ENCODE measurements around the gene DPP7. TPM values are rescaled to one million over a fixed set of nuclear protein-coding genes. Genes with fewer than 3 reads are reported as not detected.
"Not testable (repeated sequence)": the region's sequence is repeated elsewhere in the genome, so short reads cannot be mapped to it uniquely, and the experiment has no call there.

The DPP7 gene
- total RNA-seq, 1 experiment from 2014 or later: 34.8 TPM

DNA sequence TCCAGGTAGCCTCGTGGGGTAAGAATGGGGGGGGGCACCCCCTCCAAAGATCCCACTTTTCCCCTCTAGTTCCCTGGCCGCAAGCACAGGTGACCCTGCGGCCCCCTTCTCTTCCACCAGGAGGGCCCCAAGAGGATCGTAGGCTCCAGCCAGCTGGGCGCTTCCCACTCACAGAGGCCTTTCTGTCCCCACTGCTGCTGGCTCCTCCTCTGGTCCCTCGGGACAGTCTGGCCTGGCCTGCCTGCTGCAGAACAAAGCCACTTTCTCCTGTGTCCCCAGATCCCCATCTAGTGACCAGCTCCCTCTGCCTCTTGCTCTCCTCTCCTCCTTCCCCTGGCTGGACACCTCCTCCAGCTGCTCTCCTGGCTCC lies 43.6 kb downstream of the DPP7 start:
- DNase-seq (ENCODE audit: low spot score): peak; percentile 36

DNA sequence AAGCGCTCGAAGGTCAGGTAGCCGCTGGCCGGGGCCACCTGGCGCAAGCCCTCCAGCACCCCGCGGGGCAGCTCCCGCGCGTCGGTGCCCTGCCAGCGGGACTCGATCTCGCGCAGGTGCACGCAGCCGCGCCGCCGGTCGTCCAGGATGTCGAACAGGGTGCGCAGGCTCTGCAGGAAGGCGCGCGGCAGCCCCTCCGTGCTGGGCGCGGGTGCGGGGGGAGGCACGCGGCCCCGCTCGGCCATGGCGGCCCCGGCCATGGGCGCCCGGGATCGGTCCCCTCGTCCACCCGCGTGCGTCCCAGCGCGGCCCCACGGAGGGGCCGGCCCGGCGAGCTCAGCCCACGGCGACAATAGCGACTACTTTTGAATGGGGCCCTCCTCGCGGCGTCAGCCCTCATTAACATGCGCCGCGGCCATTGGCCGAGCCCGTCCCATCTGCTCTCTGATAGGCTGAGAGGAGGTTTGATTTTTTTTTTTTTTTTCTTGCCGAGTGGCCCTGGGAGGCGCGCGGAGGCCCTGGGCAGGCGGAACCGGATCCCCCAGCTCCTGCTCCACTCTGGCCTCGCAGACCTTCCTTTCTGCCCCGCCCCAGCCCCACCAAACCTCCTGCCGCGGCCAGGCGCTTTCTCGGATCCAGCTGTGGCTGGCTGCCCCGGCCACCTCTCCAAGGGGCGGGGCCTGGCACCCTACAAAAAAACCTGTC lies 44.2 kb downstream of the DPP7 start, which contains the start of gene SAPCD2:
SAPCD2 (minus strand) TSS at position 357 of the 705 bp plus-strand sequence; CDS start at position 260, 97 bp downstream.
- peak; percentile 87 for DNase-seq (ENCODE audit: low spot score)

DNA sequence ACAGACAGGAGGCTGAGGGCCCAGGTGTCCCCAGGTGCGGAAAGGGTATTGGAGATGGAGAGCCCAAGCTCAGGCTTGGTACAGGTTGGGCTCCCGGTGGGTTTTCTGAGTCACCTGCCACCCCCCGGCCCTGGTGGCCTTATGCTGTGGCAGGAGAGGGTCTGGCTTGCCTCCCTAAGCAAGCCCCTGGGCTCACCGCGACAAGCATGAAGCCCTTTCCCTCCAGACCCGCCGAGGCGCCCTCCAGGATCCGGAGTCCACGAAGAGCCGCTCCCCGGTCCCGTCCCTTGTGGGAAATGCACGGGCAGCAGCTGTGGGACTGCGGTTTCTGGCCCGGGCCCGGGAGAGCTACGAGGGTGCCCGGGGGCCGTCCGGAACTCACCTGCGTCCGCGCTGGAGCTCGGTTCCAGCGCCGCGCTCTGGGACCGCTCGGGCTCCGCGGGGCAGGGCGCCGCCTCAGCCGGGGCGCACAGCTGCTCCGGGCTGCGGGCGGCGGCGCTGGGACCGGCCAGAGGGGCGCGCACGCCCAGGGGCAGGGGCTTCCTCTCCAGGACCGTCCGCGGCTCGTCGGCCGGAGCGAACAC lies 44.9 kb downstream of the DPP7 start:
- no peak for DNase-seq (ENCODE audit: low spot score)

DNA sequence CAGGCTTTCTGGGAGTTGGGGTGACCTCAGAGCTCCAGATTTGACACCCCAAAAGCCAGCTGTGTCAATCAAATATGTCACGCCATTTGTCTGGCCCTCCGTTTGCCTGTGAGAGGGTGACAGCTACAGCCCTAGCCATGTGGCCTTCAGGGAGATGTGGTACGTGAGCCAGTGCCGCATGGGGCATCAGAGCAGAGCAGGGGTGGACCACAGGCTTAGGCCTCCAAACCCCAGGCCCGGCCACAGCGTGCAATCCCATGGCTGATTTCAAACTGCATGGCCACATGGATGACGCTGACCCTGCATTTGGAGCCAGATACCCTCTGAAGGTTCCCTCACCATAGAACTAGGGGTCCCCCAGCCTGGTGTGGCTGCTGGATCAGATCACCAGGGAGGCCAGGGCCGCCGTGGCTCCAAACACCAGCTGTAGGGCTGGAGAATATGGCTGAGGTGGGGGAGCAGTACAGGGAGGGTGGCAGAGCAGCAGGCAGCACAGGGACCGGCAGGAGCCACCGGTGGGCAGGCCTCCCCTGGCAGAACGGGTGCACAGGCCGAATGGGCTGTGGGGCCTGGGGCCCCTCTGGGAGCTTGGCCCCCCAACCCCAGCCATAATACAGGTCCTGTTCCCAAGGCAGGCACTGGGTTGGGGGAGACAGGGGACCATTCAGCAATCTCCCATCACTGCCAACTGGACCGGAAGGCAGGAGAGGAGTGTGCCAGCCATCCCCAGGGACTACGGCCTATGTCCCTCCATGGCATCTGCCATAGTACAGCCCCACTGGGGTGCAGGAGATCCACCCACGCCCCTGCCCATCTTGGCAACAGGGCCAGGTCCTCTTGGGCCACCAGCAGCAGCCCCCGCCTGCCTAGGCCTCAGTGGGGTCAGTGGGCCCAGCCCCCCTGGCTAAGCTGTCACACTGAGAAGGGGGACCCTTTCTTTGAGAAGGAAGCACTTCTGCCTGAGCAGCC lies 45.7 kb downstream of the DPP7 start:
- DNase-seq (ENCODE audit: low spot score): no peak

DNA sequence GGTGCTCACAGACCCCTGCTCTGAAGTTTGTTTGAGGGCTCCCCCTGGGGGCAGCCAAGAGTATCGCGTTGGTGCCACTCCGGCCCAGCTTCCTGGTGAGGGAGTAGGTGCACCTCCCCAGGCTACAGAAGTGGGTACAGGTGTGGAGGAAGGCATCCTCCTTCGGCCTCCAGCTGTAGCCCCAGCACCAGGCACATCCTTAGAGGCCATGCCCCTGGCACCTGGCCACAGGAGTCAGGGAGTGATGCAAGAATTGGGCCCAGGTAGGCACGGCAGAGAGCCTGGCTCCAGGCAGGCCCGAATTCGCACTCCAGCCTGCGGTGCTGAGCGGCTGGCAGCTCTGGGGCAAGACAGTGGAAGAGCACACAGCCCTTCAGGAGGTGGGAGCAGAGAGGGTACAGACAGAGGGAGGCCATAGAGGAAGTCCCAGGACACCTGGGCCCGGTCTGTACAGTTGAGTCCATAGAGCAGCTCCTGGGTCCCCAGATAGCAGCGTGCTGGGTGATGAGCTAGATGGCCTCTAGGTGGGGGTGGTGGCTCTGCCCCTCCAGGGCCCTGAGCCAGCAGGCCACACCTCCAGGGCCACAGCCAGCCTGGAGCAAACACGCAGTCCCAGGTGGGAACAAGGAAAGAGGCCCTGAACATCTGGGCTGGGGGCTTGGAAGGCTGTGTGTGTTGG lies 46.5 kb downstream of the DPP7 start:
- peak; percentile 58 for DNase-seq (ENCODE audit: low spot score)

DNA sequence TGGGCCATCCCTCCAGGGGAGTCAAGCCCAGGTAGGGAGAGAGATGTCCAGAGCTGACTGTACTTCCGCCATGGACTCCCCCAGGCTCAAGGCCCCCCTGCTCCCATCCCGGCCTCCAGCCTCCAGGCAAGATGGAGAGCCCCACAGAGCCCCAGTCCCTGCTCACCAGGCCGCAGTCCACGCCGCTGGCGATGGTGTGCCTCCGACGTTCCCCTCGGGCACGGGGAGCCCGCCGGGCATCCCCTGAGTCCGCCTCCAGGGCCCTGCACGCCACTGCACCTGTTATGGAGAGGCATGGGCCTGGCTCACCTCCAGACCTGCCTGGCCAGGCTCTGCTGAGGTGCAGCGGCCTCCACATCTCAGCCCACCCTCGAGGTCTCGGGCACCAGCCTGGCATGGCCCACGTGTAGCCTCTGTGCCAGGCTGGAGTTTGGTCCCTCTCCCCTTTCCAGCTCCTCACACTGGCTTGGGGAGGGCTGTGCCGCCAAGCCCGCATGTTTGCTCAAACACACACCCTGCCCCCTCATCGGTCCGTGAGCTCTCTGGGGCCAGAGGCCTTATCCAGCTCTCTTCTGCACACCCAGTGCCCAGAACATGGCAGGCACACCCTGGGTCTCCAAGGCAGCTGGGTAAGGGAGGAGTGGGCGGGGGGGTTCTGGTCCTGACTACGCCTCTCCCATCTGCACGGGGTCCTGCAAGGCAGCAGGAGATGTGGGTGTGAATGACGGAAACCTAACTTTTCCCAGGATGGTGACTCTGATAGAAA lies 48.3 kb downstream of the DPP7 start:
- no peak for DNase-seq (ENCODE audit: low spot score)

DNA sequence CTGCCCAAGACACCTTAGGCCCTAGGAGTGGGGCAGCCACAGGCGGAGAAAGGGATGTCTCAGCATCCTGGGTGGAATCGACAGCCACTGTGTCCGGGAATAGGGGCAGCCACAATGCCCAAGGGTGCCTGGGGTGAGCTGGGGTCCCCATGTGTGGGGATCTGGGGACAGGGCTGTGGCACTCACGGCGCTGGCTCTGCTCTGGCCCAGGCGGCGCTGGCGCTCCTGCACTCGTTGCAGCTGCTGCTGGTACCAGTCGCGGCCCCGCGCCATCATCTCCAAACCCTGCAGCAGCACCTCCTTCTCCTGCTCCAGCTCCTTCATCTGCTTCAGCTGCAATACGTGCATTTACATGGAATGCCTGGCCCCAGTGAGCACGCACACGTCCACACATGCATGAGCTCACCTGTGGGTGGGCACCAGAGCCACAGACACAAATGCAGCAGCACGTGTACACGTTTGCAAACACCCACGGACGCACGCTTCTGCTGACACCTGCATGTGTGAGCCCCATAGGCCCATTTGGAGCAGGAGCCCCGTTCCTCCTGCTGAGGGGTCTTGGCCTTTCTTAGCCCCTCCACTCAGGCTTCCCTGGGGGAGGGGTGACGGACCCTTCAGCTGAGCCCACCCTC lies 49.1 kb downstream of the DPP7 start:
- no peak for DNase-seq (ENCODE audit: low spot score)

DNA sequence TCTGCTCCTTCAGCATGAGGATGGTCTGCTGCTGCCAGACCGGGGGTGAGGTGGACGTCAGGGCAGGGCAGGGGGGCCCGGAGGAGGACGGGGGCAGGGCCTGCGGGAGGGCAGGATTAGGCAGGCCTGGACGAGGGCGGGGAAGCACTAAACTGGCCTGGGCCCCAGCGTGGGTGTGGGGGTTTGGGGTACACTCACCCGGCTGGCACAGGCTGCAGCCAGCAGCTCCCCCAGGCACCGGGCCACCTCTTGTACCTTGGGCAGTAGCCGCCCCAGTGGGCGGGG lies 49.7 kb downstream of the DPP7 start:
- DNase-seq (ENCODE audit: low spot score): no peak

DNA sequence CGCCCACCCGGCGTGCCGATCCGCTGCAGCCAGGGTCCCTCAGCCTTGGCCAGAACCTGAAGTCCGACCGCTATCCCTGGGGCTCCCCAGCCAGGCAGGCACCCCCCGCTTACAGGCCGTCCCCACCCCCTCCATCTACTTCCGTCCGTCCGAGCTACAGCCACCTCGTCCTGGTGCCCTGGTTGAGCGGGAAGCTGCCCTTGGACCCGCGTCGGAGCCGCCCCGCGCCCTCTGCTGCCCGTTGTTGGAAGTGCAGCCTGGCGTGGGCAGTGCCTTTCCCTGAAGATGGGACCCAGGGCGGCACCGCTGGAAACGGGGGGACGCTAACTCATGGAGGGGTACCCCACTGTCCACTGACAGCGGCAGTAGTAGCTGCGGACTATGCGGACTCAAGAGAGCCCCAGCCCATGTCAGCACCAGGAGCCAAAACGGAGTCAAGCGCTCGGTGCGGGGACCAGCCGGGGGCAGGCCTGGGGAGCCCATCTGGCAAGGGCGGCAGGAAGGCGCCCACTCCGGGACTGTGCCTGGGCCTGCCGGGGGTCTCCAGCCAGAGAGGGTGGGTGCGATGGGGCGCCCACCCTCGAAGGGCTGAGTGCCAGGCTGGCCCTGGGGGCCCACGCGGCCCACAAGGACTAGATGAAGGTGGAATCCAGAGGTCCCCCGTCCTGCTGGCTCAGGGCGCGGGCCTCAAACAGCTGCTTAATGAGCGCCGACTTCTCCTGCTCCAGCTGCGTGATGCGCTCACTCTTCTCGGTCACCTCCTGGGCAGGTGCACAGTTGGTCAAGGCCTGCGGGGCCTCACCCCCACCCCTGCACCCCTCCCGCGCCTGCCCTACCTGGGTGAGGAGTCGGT lies 50.3 kb downstream of the DPP7 start:
- DNase-seq (ENCODE audit: low spot score): peak; percentile 43

DNA sequence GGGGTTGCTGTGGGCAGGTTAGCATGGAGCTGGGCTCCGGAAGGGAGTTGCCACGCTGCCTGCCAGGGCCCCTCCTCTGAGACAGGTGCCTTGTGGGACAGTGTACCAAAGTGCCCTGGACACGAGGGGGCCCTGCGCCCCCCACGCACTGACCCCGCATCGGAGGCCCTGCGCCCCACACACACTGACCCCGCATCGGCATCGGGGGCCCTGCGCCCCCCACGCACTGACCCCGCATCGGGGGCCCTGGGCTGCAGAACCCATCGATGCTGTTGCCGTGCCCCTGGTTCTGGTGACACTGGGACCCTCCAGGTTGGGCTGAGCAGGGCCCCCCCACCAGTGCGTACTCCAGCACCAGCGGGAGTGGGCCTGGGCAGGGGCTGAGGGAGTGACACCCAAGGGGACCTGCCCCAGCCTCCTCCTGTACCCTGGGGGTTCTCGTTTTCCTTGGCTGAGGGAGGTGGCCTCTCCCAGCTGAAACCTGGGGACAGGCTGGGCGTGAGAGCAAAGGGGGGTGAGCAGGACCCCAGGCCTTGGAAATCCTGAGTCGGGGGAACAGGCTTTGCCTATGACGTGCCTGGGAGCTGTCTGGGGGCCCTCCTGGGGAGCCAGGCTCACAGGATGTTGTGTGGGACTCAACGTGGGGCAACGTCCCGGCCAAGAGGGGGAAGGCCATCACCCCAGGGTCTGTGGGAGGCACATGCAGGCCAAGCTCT lies 51.1 kb downstream of the DPP7 start:
- DNase-seq (ENCODE audit: low spot score): no peak

DNA sequence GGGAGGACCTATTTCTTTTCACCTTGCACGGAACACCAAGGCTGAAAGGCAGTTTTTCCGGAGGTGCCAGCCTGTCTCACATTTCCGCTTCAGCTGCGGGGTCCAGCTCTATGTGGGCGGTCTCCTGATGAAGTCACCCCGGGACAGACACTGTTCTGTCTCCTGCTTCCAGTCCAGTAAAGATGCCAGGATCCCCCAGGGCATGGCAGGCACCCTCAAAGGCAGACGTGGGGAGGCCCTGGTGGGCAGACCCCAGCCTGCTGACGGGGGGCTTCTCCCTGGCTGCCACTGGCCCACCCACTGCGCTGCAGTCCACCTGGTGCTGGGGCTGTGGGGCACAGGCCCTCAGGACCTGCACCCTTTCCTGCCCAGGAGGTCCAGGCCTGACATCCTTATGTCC lies 51.7 kb downstream of the DPP7 start:
- DNase-seq (ENCODE audit: low spot score): not testable (repeated sequence)

DNA sequence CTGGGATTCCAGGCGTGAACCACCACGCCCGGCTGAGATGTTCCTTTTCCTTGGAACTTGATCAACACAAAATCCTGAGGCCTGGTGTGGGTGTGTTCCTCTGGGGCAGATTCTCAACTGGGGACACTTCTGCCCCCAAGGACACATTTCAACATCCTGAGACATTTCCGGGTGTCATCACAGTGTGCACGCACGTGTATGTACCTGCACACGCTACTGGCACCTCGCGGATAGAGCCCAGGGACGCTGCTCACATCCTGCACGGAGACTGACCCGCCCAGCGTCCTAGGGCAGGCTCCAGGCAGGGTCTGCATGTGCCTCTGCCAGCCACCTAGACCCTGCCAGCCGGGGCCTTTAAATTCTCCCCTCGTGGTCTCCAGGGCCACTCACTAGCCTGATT lies 52.1 kb downstream of the DPP7 start:
- no peak for DNase-seq (ENCODE audit: low spot score)

Other genes with a start within 250 kb of the DPP7 start
- gene EDF1, start 248.4 kb downstream of the DPP7 start, total RNA-seq (2014; rRNA removed; shearing (Covaris generic)): 458 and 510 TPM in 2 replicates
- gene TRAF2, start 228.2 kb downstream of the DPP7 start, total RNA-seq (2014; rRNA removed; shearing (Covaris generic)): 8.1 and 11.3 TPM in 2 replicates
- gene FBXW5, start 170.0 kb downstream of the DPP7 start, total RNA-seq (2014; rRNA removed; shearing (Covaris generic)): 56.2 and 83.0 TPM in 2 replicates
- gene C8G, start 169.5 kb downstream of the DPP7 start, total RNA-seq (2014; rRNA removed; shearing (Covaris generic)): not detected in 2 replicates
- not detected in 2 replicates for gene LCN12, start 162.5 kb downstream of the DPP7 start, total RNA-seq (2014; rRNA removed; shearing (Covaris generic))
- not detected in 2 replicates for gene PTGDS, start 137.2 kb downstream of the DPP7 start, total RNA-seq (2014; rRNA removed; shearing (Covaris generic))
- not detected in 2 replicates for gene LCNL1, start 131.7 kb downstream of the DPP7 start, total RNA-seq (2014; rRNA removed; shearing (Covaris generic))
- gene PAXX, start 122.3 kb downstream of the DPP7 start, total RNA-seq (2014; rRNA removed; shearing (Covaris generic)): 32.0 and 41.3 TPM in 2 replicates
- gene CLIC3, start 118.2 kb downstream of the DPP7 start, total RNA-seq (2014; rRNA removed; shearing (Covaris generic)): 0.64 TPM in 1 of 2 replicates, not detected in the other
- 4.9 and 22.4 TPM in 2 replicates for gene ABCA2, start 86.5 kb downstream of the DPP7 start, total RNA-seq (2014; rRNA removed; shearing (Covaris generic))
- not detected in 2 replicates for gene FUT7, start 82.6 kb downstream of the DPP7 start, total RNA-seq (2014; rRNA removed; shearing (Covaris generic))
- 1.2 and 4.1 TPM in 2 replicates for gene NPDC1, start 68.6 kb downstream of the DPP7 start, total RNA-seq (2014; rRNA removed; shearing (Covaris generic))
- gene ENTPD2, start 60.7 kb downstream of the DPP7 start, total RNA-seq (2014; rRNA removed; shearing (Covaris generic)): not detected in 2 replicates
- 5.9 and 12.4 TPM in 2 replicates for gene SAPCD2, start 44.2 kb downstream of the DPP7 start, total RNA-seq (2014; rRNA removed; shearing (Covaris generic))
- 6.6 and 7.4 TPM in 2 replicates for gene UAP1L1, start 37.2 kb downstream of the DPP7 start, total RNA-seq (2014; rRNA removed; shearing (Covaris generic))
- 38.6 and 62.6 TPM in 2 replicates for gene MAN1B1, start 27.7 kb downstream of the DPP7 start, total RNA-seq (2014; rRNA removed; shearing (Covaris generic))
- gene GRIN1, start 24.4 kb upstream of the DPP7 start, total RNA-seq (2014; rRNA removed; shearing (Covaris generic)): not detected in 2 replicates
- gene LRRC26, start 55.3 kb upstream of the DPP7 start, total RNA-seq (2014; rRNA removed; shearing (Covaris generic)): 0.10 and 0.12 TPM in 2 replicates
- gene TMEM210, start 57.3 kb upstream of the DPP7 start, total RNA-seq (2014; rRNA removed; shearing (Covaris generic)): not detected in 2 replicates
- 8.2 and 13.4 TPM in 2 replicates for gene ANAPC2, start 73.8 kb upstream of the DPP7 start, total RNA-seq (2014; rRNA removed; shearing (Covaris generic))
- 71.6 and 91.9 TPM in 2 replicates for gene SSNA1, start 73.9 kb upstream of the DPP7 start, total RNA-seq (2014; rRNA removed; shearing (Covaris generic))
- gene TPRN, start 86.0 kb upstream of the DPP7 start, total RNA-seq (2014; rRNA removed; shearing (Covaris generic)): 1.2 and 3.4 TPM in 2 replicates
- gene TMEM203, start 90.9 kb upstream of the DPP7 start, total RNA-seq (2014; rRNA removed; shearing (Covaris generic)): 63.4 and 69.8 TPM in 2 replicates
- gene NDOR1, start 91.0 kb upstream of the DPP7 start, total RNA-seq (2014; rRNA removed; shearing (Covaris generic)): 4.0 and 4.9 TPM in 2 replicates
- gene RNF208, start 107.5 kb upstream of the DPP7 start, total RNA-seq (2014; rRNA removed; shearing (Covaris generic)): 0.31 TPM in 1 of 2 replicates, not detected in the other
- 0.14 and 0.37 TPM in 2 replicates for gene CYSRT1, start 110.4 kb upstream of the DPP7 start, total RNA-seq (2014; rRNA removed; shearing (Covaris generic))
- gene RNF224, start 112.8 kb upstream of the DPP7 start, total RNA-seq (2014; rRNA removed; shearing (Covaris generic)): not detected in 2 replicates
- not detected in 2 replicates for gene SLC34A3, start 116.2 kb upstream of the DPP7 start, total RNA-seq (2014; rRNA removed; shearing (Covaris generic))
- 164 and 180 TPM in 2 replicates for gene TUBB4B, start 126.6 kb upstream of the DPP7 start, total RNA-seq (2014; rRNA removed; shearing (Covaris generic))
- gene STPG3, start 136.6 kb upstream of the DPP7 start, total RNA-seq (2014; rRNA removed; shearing (Covaris generic)): not detected in 2 replicates
- gene NELFB, start 140.6 kb upstream of the DPP7 start, total RNA-seq (2014; rRNA removed; shearing (Covaris generic)): 29.5 and 33.0 TPM in 2 replicates
- gene TOR4A, start 163.0 kb upstream of the DPP7 start, total RNA-seq (2014; rRNA removed; shearing (Covaris generic)): 0.37 and 1.3 TPM in 2 replicates
- 0.37 TPM in 1 of 2 replicates, not detected in the other for gene NRARP, start 187.5 kb upstream of the DPP7 start, total RNA-seq (2014; rRNA removed; shearing (Covaris generic))